Skin of body (tissue), 2 donors: Measurements from ENCODE around the gene ARHGAP8. TPM values are rescaled to one million over a fixed set of nuclear protein-coding genes. Genes with fewer than 3 reads are reported as not detected.
"Not testable (repeated sequence)": the region's sequence is repeated elsewhere in the genome, so short reads cannot be mapped to it uniquely, and the experiment has no call there.

Experiments
- DNase-seq: peaks from one replicate; lab custom pipeline; 2025; lab: John Stamatoyannopoulos, UW
- total RNA-seq: library from RNA; depleted of rRNA; stranded (reverse); fragments of >200 nt; gene quantifications from one replicate; pipeline ENCODE4 v1.2.3, GENCODE V29; 2014

The ARHGAP8 gene
- total RNA-seq, 1 donor from 2014 or later = 0.99 TPM

GRCh38 chr22:44825310-44826150 is 73.2 kb downstream of the ARHGAP8 start:
- no peak for DNase-seq

- DNase-seq = no peak
These were observed 75.4 kb downstream of the ARHGAP8 start for GRCh38 chr22:44827666-44828190.

GRCh38 chr22:44828193-44828592 is 75.8 kb downstream of the ARHGAP8 start:
- no peak for DNase-seq

GRCh38 chr22:44831885-44832284 is 79.5 kb downstream of the ARHGAP8 start:
- DNase-seq = no peak

- no peak for DNase-seq
These were observed 81.7 kb downstream of the ARHGAP8 start for GRCh38 chr22:44834065-44834464.

- DNase-seq = no peak
These were observed 85.1 kb downstream of the ARHGAP8 start for GRCh38 chr22:44837481-44837880.

GRCh38 chr22:44838316-44839016 is 86.1 kb downstream of the ARHGAP8 start:
- no peak for DNase-seq

- DNase-seq = no peak
These were observed 86.7 kb downstream of the ARHGAP8 start for GRCh38 chr22:44839061-44839460.

GRCh38 chr22:44839721-44840120 is 87.3 kb downstream of the ARHGAP8 start:
- no peak for DNase-seq

GRCh38 chr22:44840611-44841322 is 88.4 kb downstream of the ARHGAP8 start:
- DNase-seq = no peak

GRCh38 chr22:44842417-44842816 is 90.0 kb downstream of the ARHGAP8 start:
- DNase-seq = no peak

GRCh38 chr22:44845191-44845590 is 92.8 kb downstream of the ARHGAP8 start:
- DNase-seq = no peak

GRCh38 chr22:44845796-44846720 is 93.7 kb downstream of the ARHGAP8 start:
- DNase-seq = no peak

- DNase-seq = no peak
These were observed 94.4 kb downstream of the ARHGAP8 start for GRCh38 chr22:44846726-44847275.

GRCh38 chr22:44847380-44847779 is 95.0 kb downstream of the ARHGAP8 start:
- no peak for DNase-seq

- DNase-seq = no peak
These were observed 95.5 kb downstream of the ARHGAP8 start for GRCh38 chr22:44847892-44848291.

GRCh38 chr22:44848296-44848741 is 95.9 kb downstream of the ARHGAP8 start:
- DNase-seq = no peak

- no peak for DNase-seq
These were observed 96.5 kb downstream of the ARHGAP8 start for GRCh38 chr22:44848791-44849420.

- no peak for DNase-seq
These were observed 98.6 kb downstream of the ARHGAP8 start for GRCh38 chr22:44850946-44851345.

- not testable (repeated sequence) for DNase-seq
These were observed 102.3 kb downstream of the ARHGAP8 start for GRCh38 chr22:44854641-44855040.
